Astrocyte of the cerebellum (primary cell): ENCODE data around the gene RPL38.

Source experiments
- DNase-seq: peaks from one replicate; pipeline ENCODE4 v3.0.0-alpha.2; 2011; ENCODE audit warnings: low read depth
- H3K4me3 ChIP-seq: 2 replicates; pipeline ENCODE4 v1.5.1; 2011; ENCODE audit warnings: mild to moderate bottlenecking, low read depth, low read length, moderate library complexity
- in situ Hi-C: cut with HindIII; loops from 2 replicates; pipeline ENCODE4 v1.10.0; 2017; ENCODE audit warnings: low sequenced_read_pairs
- TF ChIP-seq, protein P1 (sequence below): IDR thresholded peaks from 2 replicates; pipeline ENCODE4 v1.5.1; 2012; ENCODE audit warnings: low read length, low read depth, moderate library complexity, mild to moderate bottlenecking; ENCODE audit errors: missing control alignments

RPL38 gene

DNA sequence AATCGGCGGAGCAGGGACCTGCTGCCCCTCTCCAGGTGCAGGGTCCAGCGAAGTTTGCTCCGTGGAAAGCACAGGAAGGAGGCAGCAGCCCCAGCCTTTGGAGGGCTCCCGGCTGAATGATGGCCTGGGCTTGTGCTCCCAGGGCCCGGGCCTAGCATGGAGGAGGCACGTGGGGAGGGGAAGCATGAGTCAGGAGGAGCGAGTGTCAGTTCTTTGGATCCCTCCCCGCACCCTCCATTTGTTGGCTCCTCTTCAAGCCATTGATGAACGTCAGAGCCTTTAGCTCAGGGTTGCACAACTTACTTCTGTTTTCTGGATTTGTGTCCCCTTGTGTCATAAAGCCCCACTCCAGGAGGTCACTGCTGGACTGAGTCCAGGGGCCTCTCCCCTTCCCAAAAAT, 35.7 kb downstream of the RPL38 start:
- DNase-seq, result no peak
- H3K4me3 ChIP-seq, result no peak overlapping the region
- TF ChIP-seq, protein P1, sequence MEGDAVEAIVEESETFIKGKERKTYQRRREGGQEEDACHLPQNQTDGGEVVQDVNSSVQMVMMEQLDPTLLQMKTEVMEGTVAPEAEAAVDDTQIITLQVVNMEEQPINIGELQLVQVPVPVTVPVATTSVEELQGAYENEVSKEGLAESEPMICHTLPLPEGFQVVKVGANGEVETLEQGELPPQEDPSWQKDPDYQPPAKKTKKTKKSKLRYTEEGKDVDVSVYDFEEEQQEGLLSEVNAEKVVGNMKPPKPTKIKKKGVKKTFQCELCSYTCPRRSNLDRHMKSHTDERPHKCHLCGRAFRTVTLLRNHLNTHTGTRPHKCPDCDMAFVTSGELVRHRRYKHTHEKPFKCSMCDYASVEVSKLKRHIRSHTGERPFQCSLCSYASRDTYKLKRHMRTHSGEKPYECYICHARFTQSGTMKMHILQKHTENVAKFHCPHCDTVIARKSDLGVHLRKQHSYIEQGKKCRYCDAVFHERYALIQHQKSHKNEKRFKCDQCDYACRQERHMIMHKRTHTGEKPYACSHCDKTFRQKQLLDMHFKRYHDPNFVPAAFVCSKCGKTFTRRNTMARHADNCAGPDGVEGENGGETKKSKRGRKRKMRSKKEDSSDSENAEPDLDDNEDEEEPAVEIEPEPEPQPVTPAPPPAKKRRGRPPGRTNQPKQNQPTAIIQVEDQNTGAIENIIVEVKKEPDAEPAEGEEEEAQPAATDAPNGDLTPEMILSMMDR, result no peak
- in situ Hi-C loops, result no loop called here

DNA sequence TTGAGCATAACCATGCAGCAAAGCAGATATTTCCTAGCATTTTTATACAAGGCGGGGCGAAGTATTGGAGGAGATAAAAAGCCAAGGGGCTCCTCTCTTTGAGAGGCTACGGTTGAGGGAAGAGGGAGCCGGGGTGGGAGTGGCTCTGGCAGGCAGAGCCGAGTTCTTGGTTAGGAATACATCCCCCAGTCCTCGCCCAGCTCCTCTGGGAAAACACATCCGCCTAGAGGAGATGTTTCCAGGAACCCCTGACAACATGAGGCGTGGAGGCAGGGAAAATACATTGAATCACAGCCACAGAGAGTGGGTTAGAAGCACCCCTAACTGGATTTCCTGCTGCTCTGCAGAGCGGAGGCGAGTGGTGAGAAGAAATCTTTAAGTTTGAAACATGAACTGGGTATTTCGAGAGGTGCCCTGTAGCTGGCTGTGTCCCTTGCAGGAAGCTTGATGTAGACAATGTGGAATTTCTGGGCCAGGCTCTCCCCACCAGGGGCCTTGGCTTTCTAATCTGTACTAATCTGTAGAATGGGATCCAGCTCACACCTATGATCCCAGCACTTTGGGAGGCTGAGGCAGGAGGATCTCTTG, 37.2 kb downstream of the RPL38 start:
- TF ChIP-seq, protein P1, result no peak
- in situ Hi-C loops, result no loop called here
- H3K4me3 ChIP-seq, result no peak overlapping the region
- DNase-seq, result no peak

DNA sequence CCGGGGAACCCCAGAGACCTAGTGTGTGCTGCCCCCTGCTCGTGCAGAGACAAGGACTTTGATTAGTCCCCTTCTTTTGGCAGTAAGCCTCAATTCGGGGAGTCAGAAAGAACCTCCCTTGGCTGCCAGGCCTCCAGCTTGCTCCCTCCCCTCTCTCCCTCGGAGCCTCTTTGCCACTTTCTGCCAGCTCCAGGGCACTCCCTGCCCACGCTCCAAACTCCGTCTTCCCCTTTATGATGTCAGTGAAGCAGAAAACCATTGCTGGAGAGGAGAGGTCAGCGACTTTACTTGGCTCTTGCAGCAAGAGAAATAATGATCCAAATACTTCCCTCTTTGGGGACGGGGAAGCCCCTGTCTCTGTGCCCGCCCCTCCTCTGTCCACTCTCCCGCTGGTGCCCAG, 38.0 kb downstream of the RPL38 start:
- DNase-seq, result no peak
- in situ Hi-C loops, result no loop called here
- H3K4me3 ChIP-seq, result no peak overlapping the region
- TF ChIP-seq, protein P1, result no peak

DNA sequence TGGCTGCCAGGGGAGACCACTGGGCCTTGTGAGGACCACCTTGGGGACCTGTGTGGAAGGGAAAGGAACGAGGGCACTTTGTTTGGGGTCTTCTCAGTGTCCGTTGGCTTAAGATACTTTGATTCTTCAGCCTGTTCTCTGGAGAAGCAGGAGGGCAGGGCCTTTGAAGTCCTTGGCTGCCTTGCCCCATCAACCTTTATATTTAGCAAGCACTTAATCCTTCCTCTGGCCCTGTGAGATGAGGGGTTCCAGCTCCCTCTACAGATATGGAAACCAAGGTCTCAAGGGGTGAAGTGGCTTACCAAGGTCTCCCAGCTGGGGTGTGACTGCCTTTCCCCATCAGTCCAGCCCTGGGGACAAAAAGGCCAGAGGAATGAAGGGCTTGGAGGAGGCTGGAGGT, 38.4 kb downstream of the RPL38 start:
- TF ChIP-seq, protein P1, result no peak
- H3K4me3 ChIP-seq, result no peak overlapping the region
- no peak for DNase-seq
- in situ Hi-C loops, result no loop called here

DNA sequence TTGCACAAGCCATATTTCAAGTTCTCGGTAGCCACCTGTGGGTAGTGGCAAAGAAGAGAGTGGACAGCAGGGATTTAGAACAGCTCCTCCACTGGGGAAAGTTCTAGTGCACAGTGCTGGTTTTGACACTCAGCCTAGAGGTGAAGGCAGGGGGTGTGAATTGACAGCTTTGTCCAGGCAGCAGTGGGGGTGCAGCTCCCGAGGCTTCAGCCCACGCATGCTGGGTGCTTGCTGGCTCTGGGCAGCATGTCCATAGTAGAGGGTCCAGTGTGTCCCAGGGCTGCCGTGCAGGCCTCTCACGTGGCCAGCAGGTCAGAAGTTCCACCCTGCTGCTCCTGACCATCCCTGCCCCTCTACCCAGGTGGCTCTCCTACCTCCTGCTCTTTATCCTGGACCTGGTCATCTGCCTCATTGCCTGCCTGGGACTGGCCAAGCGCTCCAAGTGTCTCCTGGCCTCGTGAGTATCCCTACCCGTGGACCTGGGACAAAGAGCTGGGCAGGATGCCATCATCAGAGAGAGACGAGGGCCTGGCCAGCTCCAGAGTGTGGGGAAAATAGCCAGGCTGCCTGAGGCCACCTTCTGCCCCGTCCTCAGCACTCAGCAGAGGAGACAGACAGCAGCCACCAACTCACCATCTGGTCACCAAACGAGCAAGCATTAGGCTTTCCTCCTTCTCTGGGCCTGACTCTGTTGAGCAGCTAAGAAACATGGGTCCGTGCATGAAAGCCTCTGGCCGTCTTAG, 39.7 kb downstream of the RPL38 start:
- H3K4me3 ChIP-seq, result no peak overlapping the region
- TF ChIP-seq, protein P1, result no peak
- in situ Hi-C loops, result no loop called here
- no peak for DNase-seq

DNA sequence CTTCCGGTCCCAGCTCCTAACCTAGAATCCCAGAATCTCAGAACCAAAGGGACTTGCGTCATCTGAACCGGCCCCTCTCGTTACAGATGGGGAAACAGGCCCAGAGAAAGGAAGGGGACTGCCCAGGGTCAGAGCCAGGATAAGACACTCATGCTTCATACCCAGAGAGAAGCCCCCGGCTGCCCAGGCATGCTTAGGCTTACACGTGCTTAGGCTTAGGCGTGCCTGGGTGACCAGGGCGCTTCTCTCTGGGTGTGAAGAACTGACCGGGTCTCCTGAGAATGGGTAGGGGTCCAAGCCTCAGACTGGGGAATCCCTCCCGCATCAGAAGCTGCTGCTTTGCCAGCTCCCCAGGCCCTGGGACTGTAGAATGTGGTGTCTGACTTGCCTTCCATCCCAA, 40.6 kb downstream of the RPL38 start:
- in situ Hi-C loops, result no loop called here
- H3K4me3 ChIP-seq, result no peak overlapping the region
- TF ChIP-seq, protein P1, result no peak
- DNase-seq, result no peak
